HCT116 (cell line): Measurements from ENCODE around the gene ARL2BP. TPM values are rescaled to one million over a fixed set of nuclear protein-coding genes. Genes with fewer than 3 reads are reported as not detected.

ENCODE experiments used
- ATAC-seq: fragments of 200-7000 bp; cut with Tn5 transposase; 2 replicates; pipeline ENCODE4 v1.9.1; 2020; ENCODE audit warnings: mild to moderate bottlenecking, moderate library complexity
- BruUV-seq: library from RNA; stranded (reverse); fragments of 400-500 nt; replicated peaks from 2 replicates; lab custom pipeline; 2021; lab: Mats Ljungman, UMichigan
- CTCF ChIA-PET: fragments of 300-600 bp; sonication (Branson Sonifier 250); formaldehyde crosslinking; loops from one replicate; lab custom pipeline; 2021; ENCODE audit warnings: antibody characterized with exemption; lab: Charles Lee
- POLR2A ChIA-PET: fragments of 300-600, 350-600 bp; sonication (Branson Sonifier 250); formaldehyde crosslinking; loops from one replicate; lab custom pipeline; 2021; ENCODE audit warnings: antibody characterized with exemption; lab: Charles Lee
- RAD21 ChIA-PET, 2 experiments: fragments of 300-600 bp; sonication (Branson Sonifier 250); formaldehyde crosslinking; loops; one replicate each; lab custom pipeline; 2023; ENCODE audit warnings: low total read pairs in 2 of 2; ENCODE audit not compliant: uncharacterized antibody in 2 of 2, unreplicated experiment in 2 of 2, low non-redundant PET in 1 of 2; lab: Charles Lee
- DNase-seq: peaks from one replicate; pipeline ENCODE4 v3.0.0-alpha.2; 2010; ENCODE audit warnings: low read depth, low spot score
- H2AFZ ChIP-seq: fragments of 200-600 bp; shearing (Covaris generic), sonication (generic); 2 replicates; pipeline ENCODE4 v1.6.1; 2017; ENCODE audit warnings: low read depth, mixed run types, mixed read lengths, antibody characterized with exemption, low read length; ENCODE audit not compliant: poor library complexity, severe bottlenecking
- H3K27ac ChIP-seq: 2 replicates; pipeline ENCODE4 v1.5.1; 2012; ENCODE audit warnings: low read depth, low read length
- H3K27me3 ChIP-seq: fragments of 200-600 bp; sonication (generic); 2 replicates; pipeline ENCODE4 v1.6.1; 2016; ENCODE audit warnings: mixed run types, low read length, mixed read lengths; ENCODE audit not compliant: insufficient read depth
- H3K36me3 ChIP-seq, 2 experiments: fragments of 200-500 bp in 1 of 2; fragments of 200-600 bp in 1 of 2; sonication (Bioruptor generic) in 1 of 2; sonication (generic) in 1 of 2; 2 replicates each; pipeline versions ENCODE4 v1.5.1 to v1.6.1; 2014 to 2016; ENCODE audit warnings: low read length in 2 of 2, inconsistent platforms in 1 of 2, mixed read lengths in 1 of 2, mixed run types in 1 of 2; ENCODE audit not compliant: insufficient read depth in 2 of 2, control insufficient read depth in 1 of 2
- H3K4me1 ChIP-seq, 2 experiments: fragments of 200-600 bp in 1 of 2; sonication (generic) in 1 of 2; 2 replicates each; pipeline versions ENCODE4 v1.5.1 to v1.6.1; 2012 to 2017; ENCODE audit warnings: low read length in 2 of 2, inconsistent platforms in 1 of 2, mild to moderate bottlenecking in 1 of 2, mixed read lengths in 1 of 2, mixed run types in 1 of 2, moderate library complexity in 1 of 2; ENCODE audit not compliant: insufficient read depth in 2 of 2, control insufficient read depth in 1 of 2
- H3K4me2 ChIP-seq: fragments of 200-600 bp; sonication (generic); 2 replicates; pipeline ENCODE4 v1.6.1; 2017; ENCODE audit warnings: mixed run types, low read length, mixed read lengths
- H3K4me3 ChIP-seq, 2 experiments: fragments of 200-600 bp in 1 of 2; sonication (generic) in 1 of 2; replicated peaks in 1 of 2; 2 replicates each; pipeline ENCODE4 v1.5.1; 2011 to 2016; ENCODE audit warnings: low read length in 2 of 2, control low read depth in 1 of 2, low read depth in 1 of 2, mild to moderate bottlenecking in 1 of 2, mixed read lengths in 1 of 2, mixed run types in 1 of 2
- H3K79me2 ChIP-seq: fragments of 200-600 bp; sonication (generic); 2 replicates; pipeline ENCODE4 v1.6.1; 2017; ENCODE audit warnings: mild to moderate bottlenecking, mixed run types, low read length, moderate library complexity, mixed read lengths; ENCODE audit not compliant: insufficient read depth
- H3K9ac ChIP-seq: fragments of 200-600 bp; sonication (generic); 2 replicates; pipeline ENCODE4 v1.6.1; 2016; ENCODE audit warnings: low read length, mixed read lengths
- H3K9me2 ChIP-seq: fragments of 200-600 bp; sonication (generic), shearing (Covaris generic); 2 replicates; pipeline ENCODE4 v1.6.1; 2017; ENCODE audit warnings: mixed run types, mild to moderate bottlenecking, moderate library complexity; ENCODE audit not compliant: insufficient read depth
- H3K9me3 ChIP-seq, 2 experiments: fragments of 200-500 bp in 1 of 2; fragments of 200-600 bp in 1 of 2; sonication (Bioruptor generic) in 1 of 2; sonication (generic) in 1 of 2; 2 replicates each; pipeline ENCODE4 v1.6.1; 2014 to 2017; ENCODE audit warnings: low read length in 2 of 2, mixed read lengths in 2 of 2, inconsistent platforms in 1 of 2, low read depth in 1 of 2, mild to moderate bottlenecking in 1 of 2, mixed run types in 1 of 2, moderate library complexity in 1 of 2; ENCODE audit not compliant: control insufficient read depth in 1 of 2, insufficient read depth in 1 of 2
- H4K20me1 ChIP-seq: fragments of 200-600 bp; sonication (generic), shearing (Covaris generic); 2 replicates; pipeline ENCODE4 v1.6.1; 2017; ENCODE audit warnings: mixed run types, mild to moderate bottlenecking, moderate library complexity; ENCODE audit not compliant: insufficient read depth
- CBX3 ChIP-seq: IDR thresholded peaks from 2 replicates; pipeline ENCODE4 v1.6.1; 2012; ENCODE audit warnings: low read depth
- CTCF ChIP-seq, 3 experiments: fragments of 200-600 bp in 1 of 3; sonication (generic) in 1 of 3; IDR thresholded peaks in 2 of 3; conservative IDR thresholded peaks in 1 of 3; 2 replicates each; pipeline ENCODE4 v1.5.1; 2012 to 2017; ENCODE audit warnings: low read depth in 2 of 3, low read length in 2 of 3, antibody characterized with exemption in 1 of 3, borderline replicate concordance in 1 of 3, control low read depth in 1 of 3, mild to moderate bottlenecking in 1 of 3, mixed read lengths in 1 of 3, mixed run types in 1 of 3, moderate library complexity in 1 of 3; ENCODE audit not compliant: insufficient read depth in 1 of 3
- ELF1 ChIP-seq: IDR thresholded peaks from 2 replicates; pipeline ENCODE4 v1.6.1; 2012; ENCODE audit warnings: low read depth, borderline replicate concordance
- EZH2 ChIP-seq: fragments of 200-600 bp; sonication (generic); IDR thresholded peaks from 2 replicates; pipeline ENCODE4 v1.6.1; 2017; ENCODE audit warnings: antibody characterized with exemption, mixed run types
- JUND ChIP-seq: IDR thresholded peaks from 2 replicates; pipeline ENCODE4 v1.6.1; 2012
- POLR2AphosphoS5 ChIP-seq: IDR thresholded peaks from 2 replicates; pipeline ENCODE4 v1.6.1; 2011; ENCODE audit warnings: mild to moderate bottlenecking, low read depth, low read length, moderate library complexity
- REST ChIP-seq: IDR thresholded peaks from 2 replicates; pipeline ENCODE4 v1.6.1; 2012; ENCODE audit warnings: low read depth
- SIN3A ChIP-seq: IDR thresholded peaks from 2 replicates; pipeline ENCODE4 v1.6.1; 2012; ENCODE audit warnings: low read depth
- SP1 ChIP-seq: IDR thresholded peaks from 2 replicates; pipeline ENCODE4 v1.6.1; 2012; ENCODE audit warnings: low read depth
- YY1 ChIP-seq: IDR thresholded peaks from 2 replicates; pipeline ENCODE4 v1.6.1; 2011; ENCODE audit warnings: low read length, low read depth, moderate library complexity, mild to moderate bottlenecking; ENCODE audit not compliant: insufficient replicate concordance; ENCODE audit errors: extremely low read depth
- ZFX ChIP-seq: fragments of 450-650 bp; IDR thresholded peaks from 2 replicates; pipeline ENCODE4 v1.6.1; 2017
- intact Hi-C: fragments of 100-400 bp; cut with micrococcal nuclease; formaldehyde crosslinking; loops from 2 replicates; pipeline ENCODE4 v1.10.0; 2022
- total RNA-seq: library from RNA; stranded (reverse); gene quantifications from one replicate; pipeline ENCODE4 v1.2.1, GENCODE V29; 2021; ENCODE audit not compliant: unreplicated experiment
- TF ChIP-seq, protein P1 (sequence below): IDR thresholded peaks from 2 replicates; pipeline ENCODE4 v1.6.1; 2011; ENCODE audit warnings: mild to moderate bottlenecking, low read length, moderate library complexity; ENCODE audit not compliant: insufficient replicate concordance; ENCODE audit errors: extremely low read depth
- TF ChIP-seq, protein P2 (sequence below): IDR thresholded peaks from 2 replicates; pipeline ENCODE4 v1.6.1; 2012

The ARL2BP gene
- total RNA-seq, 1 experiment from 2014 or later, result 28.8 TPM

GRCh38 chr16:57209780-57210179 lies 35.3 kb upstream of the ARL2BP start:
- no peaks in the 10 kb centered on the region for H3K4me1 ChIP-seq
- no peak overlapping the region for H3K9ac ChIP-seq
- no peaks in the 10 kb centered on the region for H3K79me2 ChIP-seq
- H2AFZ ChIP-seq, result no peak overlapping the region
- H3K9me2 ChIP-seq, result no peaks in the 10 kb centered on the region
- no peaks in the 10 kb centered on the region for H3K27me3 ChIP-seq
- no peak overlapping the region for H3K27ac ChIP-seq
- no peak overlapping the region for H3K4me3 ChIP-seq
- H3K4me2 ChIP-seq, result no peak overlapping the region
- RAD21 ChIA-PET, result no interaction called here
- no peaks in the 10 kb centered on the region for H3K9me3 ChIP-seq
- TF ChIP-seq POLR2AphosphoS5, result no peak
- TF ChIP-seq CBX3, result no peak
- TF ChIP-seq JUND, result no peak
- TF ChIP-seq ELF1, result no peak
- TF ChIP-seq YY1, result no peak
- TF ChIP-seq EZH2, result no peak
- no peak for TF ChIP-seq CTCF (IDR thresholded peaks at IDR 0.05 in 2 of 3, conservative IDR thresholded peaks at IDR 0.05 in 1 of 3; ENCODE audit: borderline replicate concordance in 1 of 3, insufficient read depth in 1 of 3, low read depth in 2 of 3, low read length in 2 of 3)
- no peak for TF ChIP-seq SIN3A
- TF ChIP-seq SP1, result no peak
- TF ChIP-seq, protein P1, sequence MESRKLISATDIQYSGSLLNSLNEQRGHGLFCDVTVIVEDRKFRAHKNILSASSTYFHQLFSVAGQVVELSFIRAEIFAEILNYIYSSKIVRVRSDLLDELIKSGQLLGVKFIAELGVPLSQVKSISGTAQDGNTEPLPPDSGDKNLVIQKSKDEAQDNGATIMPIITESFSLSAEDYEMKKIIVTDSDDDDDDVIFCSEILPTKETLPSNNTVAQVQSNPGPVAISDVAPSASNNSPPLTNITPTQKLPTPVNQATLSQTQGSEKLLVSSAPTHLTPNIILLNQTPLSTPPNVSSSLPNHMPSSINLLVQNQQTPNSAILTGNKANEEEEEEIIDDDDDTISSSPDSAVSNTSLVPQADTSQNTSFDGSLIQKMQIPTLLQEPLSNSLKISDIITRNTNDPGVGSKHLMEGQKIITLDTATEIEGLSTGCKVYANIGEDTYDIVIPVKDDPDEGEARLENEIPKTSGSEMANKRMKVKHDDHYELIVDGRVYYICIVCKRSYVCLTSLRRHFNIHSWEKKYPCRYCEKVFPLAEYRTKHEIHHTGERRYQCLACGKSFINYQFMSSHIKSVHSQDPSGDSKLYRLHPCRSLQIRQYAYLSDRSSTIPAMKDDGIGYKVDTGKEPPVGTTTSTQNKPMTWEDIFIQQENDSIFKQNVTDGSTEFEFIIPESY, result no peak
- TF ChIP-seq REST, result no peak
- TF ChIP-seq, protein P2, sequence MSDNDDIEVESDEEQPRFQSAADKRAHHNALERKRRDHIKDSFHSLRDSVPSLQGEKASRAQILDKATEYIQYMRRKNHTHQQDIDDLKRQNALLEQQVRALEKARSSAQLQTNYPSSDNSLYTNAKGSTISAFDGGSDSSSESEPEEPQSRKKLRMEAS, result no peak
- TF ChIP-seq ZFX, result no peak
- TF ChIP-seq, all 23 proteins: peak for 0
- no peaks in the 10 kb centered on the region for H4K20me1 ChIP-seq
- peaks cover 37 to 38% of the 10 kb centered on the region in 2 experiments for H3K36me3 ChIP-seq
- CTCF ChIA-PET, result no interaction called here
- ATAC-seq, result no peak
- POLR2A ChIA-PET, result no interaction called here
- no TSS peak for BruUV-seq
- DNase-seq, result no peak
- intact Hi-C loops, result no loop called here
